Body of pancreas (tissue), 4 donors: ENCODE results near the gene DYRK3.

Source experiments
- POLR2A ChIP-seq, 3 donors: fragments of 450-650 bp; IDR thresholded peaks; one replicate each; pipeline ENCODE4 v1.6.1; 2016; ENCODE audit warnings: antibody characterized with exemption in 3 of 3, mild to moderate bottlenecking in 2 of 3
- TF ChIP-seq, protein P1 (sequence below), 7 experiments: fragments of 450-650 bp in 4 of 7; fragments of 200-600 bp in 3 of 7; sonication (generic) in 3 of 7; IDR thresholded peaks; one replicate each; pipeline ENCODE4 v1.5.1; 2016 to 2019; ENCODE audit warnings: antibody characterized with exemption in 7 of 7

DNA sequence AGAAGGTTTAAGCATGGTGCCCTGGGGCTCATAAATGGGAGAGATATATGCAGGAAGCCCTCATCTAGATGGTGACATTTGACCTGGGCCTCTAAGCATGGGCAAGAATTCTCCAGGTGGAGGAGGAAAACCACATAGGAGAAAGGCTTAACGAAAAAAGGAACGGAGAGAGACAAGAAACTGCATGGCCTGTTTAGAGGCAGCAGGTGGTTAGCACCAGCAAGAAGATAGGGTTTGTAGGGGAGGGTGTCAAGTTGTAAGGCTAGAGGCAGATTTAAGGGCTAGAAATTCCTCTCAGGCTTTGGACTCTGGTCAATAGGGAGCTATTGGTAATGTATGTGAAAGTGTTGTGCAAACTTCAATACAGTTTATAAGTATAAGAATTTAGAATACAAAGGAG lies 41.2 kb downstream of the DYRK3 start:
- no peak for TF ChIP-seq POLR2A (IDR thresholded peaks at IDR 0.05)
- TF ChIP-seq, protein P1, sequence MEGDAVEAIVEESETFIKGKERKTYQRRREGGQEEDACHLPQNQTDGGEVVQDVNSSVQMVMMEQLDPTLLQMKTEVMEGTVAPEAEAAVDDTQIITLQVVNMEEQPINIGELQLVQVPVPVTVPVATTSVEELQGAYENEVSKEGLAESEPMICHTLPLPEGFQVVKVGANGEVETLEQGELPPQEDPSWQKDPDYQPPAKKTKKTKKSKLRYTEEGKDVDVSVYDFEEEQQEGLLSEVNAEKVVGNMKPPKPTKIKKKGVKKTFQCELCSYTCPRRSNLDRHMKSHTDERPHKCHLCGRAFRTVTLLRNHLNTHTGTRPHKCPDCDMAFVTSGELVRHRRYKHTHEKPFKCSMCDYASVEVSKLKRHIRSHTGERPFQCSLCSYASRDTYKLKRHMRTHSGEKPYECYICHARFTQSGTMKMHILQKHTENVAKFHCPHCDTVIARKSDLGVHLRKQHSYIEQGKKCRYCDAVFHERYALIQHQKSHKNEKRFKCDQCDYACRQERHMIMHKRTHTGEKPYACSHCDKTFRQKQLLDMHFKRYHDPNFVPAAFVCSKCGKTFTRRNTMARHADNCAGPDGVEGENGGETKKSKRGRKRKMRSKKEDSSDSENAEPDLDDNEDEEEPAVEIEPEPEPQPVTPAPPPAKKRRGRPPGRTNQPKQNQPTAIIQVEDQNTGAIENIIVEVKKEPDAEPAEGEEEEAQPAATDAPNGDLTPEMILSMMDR (IDR thresholded peaks at IDR 0.05): no peak
